GM12891 (cell line): Measurements from ENCODE around the gene LCLAT1.

Source experiments
- POLR2A ChIP-seq: IDR thresholded peaks from 2 replicates; pipeline ENCODE4 v1.6.1; 2011; ENCODE audit warnings: low read depth, low read length, control low read depth
- POU2F2 ChIP-seq: IDR thresholded peaks from 2 replicates; pipeline ENCODE4 v1.6.1; 2011; ENCODE audit warnings: low read depth, mild to moderate bottlenecking, control low read depth, low read length, moderate library complexity

GRCh38 chr2:30629866-30630265 is 182.8 kb downstream of the LCLAT1 start:
- TF ChIP-seq POU2F2 (no peak), POLR2A (no peak)
